Panc1 (cell line): Measurements from ENCODE around the gene DYNC1LI2. TPM values are rescaled to one million over a fixed set of nuclear protein-coding genes. Genes with fewer than 3 reads are reported as not detected.

Experiments used
- ATAC-seq: fragments of 200-7000 bp; cut with Tn5 transposase; 2 replicates; pipeline ENCODE4 v1.9.1; 2020; ENCODE audit warnings: mild to moderate bottlenecking, moderate library complexity
- BruUV-seq: library from RNA; stranded (reverse); fragments of 400-500 nt; replicated peaks from 2 replicates; lab custom pipeline; 2021; lab: Mats Ljungman, UMichigan
- CTCF ChIA-PET: fragments of 300-600 bp; sonication (Branson Sonifier 250); formaldehyde crosslinking; loops from one replicate; lab custom pipeline; 2022; ENCODE audit warnings: antibody characterized with exemption; lab: Charles Lee
- POLR2A ChIA-PET: fragments of 300-600 bp; sonication (Branson Sonifier 250); formaldehyde crosslinking; loops from one replicate; lab custom pipeline; 2022; ENCODE audit warnings: antibody characterized with exemption; lab: Charles Lee
- DNase-seq: peaks from one replicate; pipeline ENCODE4 v3.0.0-alpha.2; 2010; ENCODE audit warnings: low read depth, low spot score
- H3K27ac ChIP-seq: 2 replicates; pipeline ENCODE4 v1.5.1; 2011; ENCODE audit warnings: mild to moderate bottlenecking, low read length, inconsistent platforms
- H3K27me3 ChIP-seq: fragments of 200-500 bp; sonication (Bioruptor generic); 2 replicates; pipeline ENCODE4 v1.6.0; 2014; ENCODE audit warnings: low read length, inconsistent platforms; ENCODE audit not compliant: control insufficient read depth, insufficient read depth
- H3K36me3 ChIP-seq: fragments of 200-500 bp; sonication (Bioruptor generic); 2 replicates; pipeline ENCODE4 v1.5.1; 2014; ENCODE audit warnings: inconsistent platforms, mild to moderate bottlenecking, low read length, moderate library complexity; ENCODE audit not compliant: control insufficient read depth, insufficient read depth
- H3K4me1 ChIP-seq: 2 replicates; pipeline ENCODE4 v1.5.1; 2011; ENCODE audit warnings: inconsistent platforms, mild to moderate bottlenecking, low read length, moderate library complexity; ENCODE audit not compliant: control insufficient read depth, insufficient read depth
- H3K4me3 ChIP-seq, 2 experiments: 2 replicates each; pipeline ENCODE4 v1.5.1; 2011 to 2012; ENCODE audit warnings: low read depth in 2 of 2, low read length in 2 of 2, mild to moderate bottlenecking in 2 of 2, inconsistent platforms in 1 of 2, moderate library complexity in 1 of 2
- H3K9me3 ChIP-seq: fragments of 200-500 bp; sonication (Bioruptor generic); 2 replicates; pipeline ENCODE4 v1.5.1; 2014; ENCODE audit warnings: low read depth, mild to moderate bottlenecking, inconsistent platforms, low read length, moderate library complexity; ENCODE audit not compliant: control insufficient read depth, insufficient read depth
- CTCF ChIP-seq: fragments of 450-650 bp; IDR thresholded peaks from 2 replicates; pipeline ENCODE4 v1.5.1; 2017; ENCODE audit warnings: mild to moderate bottlenecking
- POLR2AphosphoS5 ChIP-seq: IDR thresholded peaks from 2 replicates; pipeline ENCODE4 v1.6.1; 2012; ENCODE audit warnings: mild to moderate bottlenecking, low read depth, low read length, moderate library complexity
- REST ChIP-seq, 2 experiments: IDR thresholded peaks; 2 replicates each; pipeline ENCODE4 v1.6.1; 2011 to 2012; ENCODE audit warnings: low read depth in 2 of 2, control low read depth in 1 of 2, low read length in 1 of 2, mild to moderate bottlenecking in 1 of 2, moderate library complexity in 1 of 2; ENCODE audit not compliant: insufficient read depth in 1 of 2
- SIN3A ChIP-seq: IDR thresholded peaks from 2 replicates; pipeline ENCODE4 v1.6.1; 2012; ENCODE audit warnings: low read depth, mild to moderate bottlenecking, low read length, moderate library complexity, borderline replicate concordance; ENCODE audit not compliant: insufficient read depth
- TCF7L2 ChIP-seq: IDR thresholded peaks from 2 replicates; pipeline ENCODE4 v1.6.1; 2011; ENCODE audit warnings: mild to moderate bottlenecking, low read depth, low read length, inconsistent platforms
- in situ Hi-C: cut with HindIII; loops from 2 replicates; pipeline ENCODE4 v1.10.0; 2016; ENCODE audit warnings: low sequenced_read_pairs, low pct_unique_long_range_greater_than_20kb
- intact Hi-C: fragments of 100-400 bp; cut with micrococcal nuclease; formaldehyde crosslinking; loops from one replicate; pipeline ENCODE4 v1.10.0; 2022; ENCODE audit not compliant: unreplicated experiment
- total RNA-seq: library from RNA; stranded (reverse); gene quantifications from one replicate; pipeline ENCODE4 v1.2.1, GENCODE V29; 2021; ENCODE audit not compliant: unreplicated experiment

The DYNC1LI2 gene
- total RNA-seq, 1 experiment from 2014 or later: 103 TPM

GRCh38 chr16:66676599-66676998 is 74.8 kb downstream of the DYNC1LI2 start:
- POLR2A ChIA-PET: no interaction called here
- DNase-seq (no peak), ATAC-seq (no peak)
- H3K27me3 ChIP-seq: no peaks in the 10 kb centered on the region
- TF ChIP-seq CTCF (no peak), SIN3A (no peak), POLR2AphosphoS5 (no peak), TCF7L2 (no peak)
- H3K9me3 ChIP-seq: no peaks in the 10 kb centered on the region
- H3K4me3 ChIP-seq: no peak overlapping the region
- BruUV-seq: no TSS peak
- CTCF ChIA-PET: no interaction called here
- intact Hi-C loops (no loop called here), in situ Hi-C loops (no loop called here)
- H3K36me3 ChIP-seq: no peaks in the 10 kb centered on the region
- no peak overlapping the region for H3K27ac ChIP-seq
- H3K4me1 ChIP-seq: no peaks in the 10 kb centered on the region

- Histone ChIP-seq H3K4me1 (no peaks in the 10 kb centered on the region), H3K27me3 (no peaks in the 10 kb centered on the region), H3K4me3 (no peak overlapping the region), H3K27ac (no peak overlapping the region), H3K9me3 (no peaks in the 10 kb centered on the region), H3K36me3 (no peaks in the 10 kb centered on the region)
- ATAC-seq: no peak
- no TSS peak for BruUV-seq
- no peak for TF ChIP-seq POLR2AphosphoS5
- no peak for TF ChIP-seq TCF7L2
- TF ChIP-seq SIN3A: no peak
- no peak for TF ChIP-seq CTCF
- no peak for TF ChIP-seq REST (IDR thresholded peaks at IDR 0.05; ENCODE audit: insufficient read depth in 1 of 2, low read depth in 2 of 2, low read length in 1 of 2)
- DNase-seq: no peak
- ChIA-PET POLR2A (no interaction called here), CTCF (no interaction called here)
- in situ Hi-C loops: no loop called here
- intact Hi-C loops: no loop called here
These were observed 77.7 kb downstream of the DYNC1LI2 start for GRCh38 chr16:66673691-66674090.

Other genes starting within 250 kb of the DYNC1LI2 start
- 17.1 TPM for gene TK2, start 201.5 kb downstream of the DYNC1LI2 start, total RNA-seq
- gene CKLF, start 199.0 kb downstream of the DYNC1LI2 start, total RNA-seq: 88.1 TPM
- 7.1 TPM for gene CMTM1, start 185.2 kb downstream of the DYNC1LI2 start, total RNA-seq
- not detected for gene CMTM2, start 172.1 kb downstream of the DYNC1LI2 start, total RNA-seq
- gene CMTM3, start 146.9 kb downstream of the DYNC1LI2 start, total RNA-seq: 45.8 TPM
- gene CMTM4, start 54.9 kb downstream of the DYNC1LI2 start, total RNA-seq: 51.9 TPM
- gene TERB1, start 50.0 kb upstream of the DYNC1LI2 start, total RNA-seq: not detected
- gene NAE1, start 79.4 kb upstream of the DYNC1LI2 start, total RNA-seq: 70.7 TPM
- not detected for gene CA7, start 92.8 kb upstream of the DYNC1LI2 start, total RNA-seq
- 15.9 TPM for gene PDP2, start 128.9 kb upstream of the DYNC1LI2 start, total RNA-seq
- not detected for gene CDH16, start 167.3 kb upstream of the DYNC1LI2 start, total RNA-seq
- gene RRAD, start 173.9 kb upstream of the DYNC1LI2 start, total RNA-seq: 4.3 TPM
- 96.6 TPM for gene CIAO2B, start 182.8 kb upstream of the DYNC1LI2 start, total RNA-seq
- gene CES2, start 183.9 kb upstream of the DYNC1LI2 start, total RNA-seq: 26.3 TPM
- not detected for gene CES3, start 209.7 kb upstream of the DYNC1LI2 start, total RNA-seq
- 6.1 TPM for gene CES4A, start 237.0 kb upstream of the DYNC1LI2 start, total RNA-seq